Mononuclear cell (primary cell): ENCODE data around the gene ANKRD13B. TPM values are rescaled to one million over a fixed set of nuclear protein-coding genes. Genes with fewer than 3 reads are reported as not detected.

ENCODE experiments used
- H3K27me3 ChIP-seq: 2 replicates; pipeline ENCODE4 v1.6.0; 2011; ENCODE audit warnings: low read length, control low read depth; ENCODE audit not compliant: insufficient read depth
- H3K4me1 ChIP-seq: 2 replicates; pipeline ENCODE4 v1.5.1; 2011; ENCODE audit warnings: mild to moderate bottlenecking, low read length, control low read depth; ENCODE audit not compliant: insufficient read depth
- H3K4me3 ChIP-seq: 2 replicates; pipeline ENCODE4 v1.5.1; 2011; ENCODE audit warnings: mild to moderate bottlenecking, low read length, moderate library complexity
- H3K9me3 ChIP-seq: 2 replicates; pipeline ENCODE4 v1.5.1; 2011; ENCODE audit warnings: low read depth, mild to moderate bottlenecking, control low read depth, low read length
- total RNA-seq: library from RNA; depleted of rRNA; stranded (reverse); fragments of >200 nt; gene quantifications from one replicate; pipeline ENCODE4 v1.2.3, GENCODE V29; 2012

ANKRD13B gene
- total RNA-seq, 1 donor = 1.3 TPM

DNA sequence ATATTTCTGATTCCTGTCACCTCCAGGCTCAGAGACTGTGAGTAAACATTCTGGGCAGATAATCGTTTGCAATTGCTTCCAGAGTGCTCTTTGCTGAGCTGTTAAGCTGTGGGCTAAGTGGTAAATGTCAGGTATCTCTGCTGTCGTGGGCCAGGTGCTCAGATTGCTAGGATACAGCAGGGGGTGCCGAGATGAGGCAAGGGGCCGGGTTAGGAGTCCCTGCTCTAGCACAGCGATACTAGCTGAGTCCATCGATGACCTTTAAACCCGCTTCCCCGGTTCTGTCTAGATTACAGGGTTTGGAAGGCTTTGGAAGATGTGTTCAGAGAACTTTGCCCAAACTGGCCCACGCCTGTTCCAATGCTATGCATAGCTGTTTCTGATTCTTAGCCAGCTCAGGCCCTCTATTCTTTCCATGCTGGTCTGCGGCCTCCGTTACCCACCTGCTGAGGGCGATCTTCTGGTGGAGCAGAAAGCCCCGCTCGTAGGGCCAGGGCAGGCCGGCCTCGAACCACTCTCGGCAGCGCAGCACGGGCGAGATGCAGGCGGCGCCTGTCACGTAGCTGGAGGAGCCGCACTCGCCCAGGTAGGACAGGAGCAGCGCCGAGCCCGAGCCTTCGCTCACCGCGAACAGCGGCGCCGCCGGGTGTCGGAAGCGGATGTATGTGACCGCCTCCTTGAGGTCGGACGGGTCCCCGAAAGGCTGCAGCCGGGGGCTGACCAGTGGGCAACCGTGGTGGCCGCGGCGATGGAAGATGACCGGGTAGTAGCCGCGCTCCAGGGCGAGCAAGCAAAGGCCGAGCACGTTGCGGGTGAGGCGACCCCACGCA, 27.1 kb upstream of the ANKRD13B start:
- H3K4me3 ChIP-seq = peak overlapping the region; percentile 62
- peaks cover 68% of the 10 kb centered on the region for H3K4me1 ChIP-seq
- no peaks in the 10 kb centered on the region for H3K27me3 ChIP-seq
- no peaks in the 10 kb centered on the region for H3K9me3 ChIP-seq

DNA sequence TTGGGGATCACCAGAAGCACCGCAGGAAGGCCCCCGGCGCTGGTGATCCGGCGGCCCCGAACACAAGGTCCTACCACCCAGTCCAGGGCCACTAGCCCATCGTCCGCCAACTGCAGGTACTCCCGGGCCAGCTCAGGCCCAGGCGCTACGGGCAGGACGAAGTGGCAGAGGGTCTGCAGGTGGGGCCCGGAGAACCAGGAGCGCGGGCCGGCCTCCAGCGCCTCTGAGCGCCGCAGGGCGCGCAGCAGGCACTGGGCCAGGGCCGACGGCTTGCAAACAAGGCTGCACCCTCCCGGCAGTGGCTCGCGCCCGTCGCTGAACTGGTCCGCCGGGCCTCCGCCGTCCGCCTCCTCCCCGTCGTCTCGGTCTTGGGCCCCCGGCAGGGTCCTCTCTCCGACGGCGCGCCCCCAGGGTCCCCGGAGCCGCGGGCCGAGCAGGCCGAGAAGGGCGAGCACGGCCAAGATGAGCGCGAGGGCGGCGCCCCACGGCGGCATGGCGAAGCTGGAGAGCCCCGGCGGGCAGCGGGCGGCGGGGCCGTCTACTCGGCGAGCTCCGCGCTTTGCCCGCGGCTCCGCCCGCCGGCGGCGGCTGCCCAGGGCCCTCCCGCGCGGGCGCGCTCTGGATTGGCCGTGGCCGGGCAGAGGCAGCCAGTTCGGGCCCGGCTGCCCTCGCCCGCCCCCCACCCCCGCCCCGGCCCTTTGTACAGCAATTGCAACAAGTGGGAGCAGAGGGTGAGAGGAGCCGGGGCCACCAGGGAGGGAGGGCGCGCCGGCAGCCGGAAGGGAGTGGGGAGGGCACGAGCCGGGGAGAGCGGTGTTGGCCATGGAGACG, 26.2 kb upstream of the ANKRD13B start, which contains the start of gene ABHD15:
Gene ABHD15 (minus strand): TSS at position 565 of the 831 bp plus-strand sequence. CDS start 71 bp downstream, at position 494.
- Histone ChIP-seq H3K27me3 (no peaks in the 10 kb centered on the region), H3K4me1 (peaks cover 60% of the 10 kb centered on the region), H3K4me3 (peak within 1 kb of the TSS; percentile 62), H3K9me3 (no peaks in the 10 kb centered on the region)

DNA sequence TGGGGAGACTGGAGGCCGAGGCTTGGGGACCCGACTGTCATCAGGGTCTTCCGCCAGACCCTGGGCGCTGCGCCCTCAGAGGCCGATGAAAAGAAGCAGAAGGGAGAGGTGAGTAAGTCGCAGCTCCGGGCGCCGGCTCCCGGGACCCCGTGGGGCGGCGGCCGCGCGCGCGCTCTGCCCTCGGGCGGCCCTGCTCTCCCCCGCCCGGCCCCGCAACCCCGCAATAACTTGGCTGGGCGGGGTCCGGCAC, 25.7 kb upstream of the ANKRD13B start:
- Histone ChIP-seq H3K4me3 (peak overlapping the region; percentile 62), H3K9me3 (no peaks in the 10 kb centered on the region), H3K4me1 (peaks cover 55% of the 10 kb centered on the region)

DNA sequence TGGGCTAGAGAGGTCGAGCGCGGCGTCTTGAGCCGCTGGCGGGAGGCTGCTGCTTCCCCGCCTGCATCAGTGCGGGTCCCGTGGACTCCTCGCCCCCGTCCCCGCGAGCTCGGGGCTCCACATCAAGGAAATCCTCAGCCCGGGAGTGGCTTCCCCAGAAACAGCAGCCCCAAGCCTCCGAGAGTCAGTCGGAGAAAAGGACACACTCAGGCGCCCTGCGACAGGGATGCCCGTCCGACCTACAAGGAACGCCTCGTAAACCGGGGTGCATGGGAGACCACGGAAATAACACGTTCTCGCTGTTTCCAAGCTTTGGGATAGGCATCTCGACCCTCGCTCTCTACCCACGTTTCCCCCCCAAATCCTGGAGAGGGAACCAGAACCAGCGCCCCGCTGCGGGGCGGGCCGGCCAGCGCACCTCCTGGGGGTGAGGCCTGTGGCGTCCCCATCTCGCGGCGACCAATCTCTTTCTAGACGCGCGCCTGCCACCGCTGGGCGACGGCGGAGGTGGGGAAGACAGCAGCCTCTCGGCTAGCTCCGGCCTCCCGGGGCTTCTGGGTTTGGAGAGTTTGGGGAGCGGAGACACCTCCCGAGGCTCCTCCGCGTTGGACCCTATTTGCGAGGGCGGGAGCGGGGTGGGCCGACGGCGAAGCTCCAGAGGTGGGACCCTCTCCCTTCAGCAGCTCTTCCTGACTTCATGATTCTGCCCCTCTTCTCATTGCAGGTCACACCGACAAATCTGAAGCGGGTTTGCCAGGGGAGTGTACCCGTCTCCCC, 25.2 kb upstream of the ANKRD13B start:
- Histone ChIP-seq H3K27me3 (no peaks in the 10 kb centered on the region), H3K9me3 (no peaks in the 10 kb centered on the region), H3K4me3 (peak overlapping the region; percentile 62), H3K4me1 (peaks cover 51% of the 10 kb centered on the region)

More for the DNA sequence above, 25.7 kb upstream of the ANKRD13B start:
- no peaks in the 10 kb centered on the region for H3K27me3 ChIP-seq

DNA sequence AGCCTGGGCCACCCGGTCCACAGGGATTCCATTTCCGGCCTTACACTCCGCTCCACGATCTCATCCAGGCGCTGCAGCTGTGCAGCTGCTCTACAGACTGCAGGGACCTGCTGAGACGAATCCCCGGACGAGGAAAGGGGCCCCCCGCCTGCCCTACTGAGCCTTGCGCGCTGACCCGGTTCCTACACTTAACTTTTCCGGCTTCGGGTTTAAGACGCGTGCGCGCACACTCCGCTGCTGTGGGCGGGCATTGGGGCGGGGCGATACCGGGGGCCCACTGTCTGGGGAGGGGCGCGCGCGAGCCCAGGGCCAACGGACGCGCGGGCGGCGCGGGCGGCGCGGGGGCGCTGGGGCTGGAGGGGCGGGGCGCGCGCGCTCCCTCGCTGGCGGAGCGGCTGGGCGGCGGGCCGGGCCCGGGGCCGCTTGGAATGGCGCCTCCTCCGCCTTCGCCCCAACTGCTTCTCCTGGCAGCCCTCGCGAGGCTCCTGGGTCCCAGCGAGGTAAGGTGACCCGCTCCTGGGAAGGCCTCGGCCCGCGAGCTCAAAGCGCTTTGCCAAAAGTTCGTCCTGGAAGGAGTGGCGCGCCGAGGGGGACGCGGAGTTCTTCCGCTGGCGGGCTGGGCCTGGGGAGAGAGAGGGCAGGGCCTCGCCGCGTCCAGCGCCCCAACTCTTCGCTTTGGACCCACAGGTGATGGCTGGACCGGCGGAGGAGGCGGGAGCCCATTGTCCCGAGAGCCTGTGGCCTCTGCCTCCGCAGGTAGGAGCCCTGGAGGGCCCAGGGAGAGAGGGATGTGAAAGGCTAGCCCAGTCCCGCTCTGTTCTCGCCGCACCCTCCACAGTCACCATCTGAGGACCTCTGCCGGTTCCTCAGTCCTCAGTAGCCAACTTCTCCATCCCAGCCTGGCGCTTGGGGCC, 24.3 kb upstream of the ANKRD13B start, which contains the start of gene TP53I13:
Gene TP53I13 (plus strand): TSS at position 371 of the 914 bp plus-strand sequence. CDS start 58 bp downstream, at position 429.
- Histone ChIP-seq H3K4me3 (peak within 1 kb of the TSS; percentile 62), H3K4me1 (peaks cover 51% of the 10 kb centered on the region), H3K27me3 (no peaks in the 10 kb centered on the region), H3K9me3 (no peaks in the 10 kb centered on the region)

DNA sequence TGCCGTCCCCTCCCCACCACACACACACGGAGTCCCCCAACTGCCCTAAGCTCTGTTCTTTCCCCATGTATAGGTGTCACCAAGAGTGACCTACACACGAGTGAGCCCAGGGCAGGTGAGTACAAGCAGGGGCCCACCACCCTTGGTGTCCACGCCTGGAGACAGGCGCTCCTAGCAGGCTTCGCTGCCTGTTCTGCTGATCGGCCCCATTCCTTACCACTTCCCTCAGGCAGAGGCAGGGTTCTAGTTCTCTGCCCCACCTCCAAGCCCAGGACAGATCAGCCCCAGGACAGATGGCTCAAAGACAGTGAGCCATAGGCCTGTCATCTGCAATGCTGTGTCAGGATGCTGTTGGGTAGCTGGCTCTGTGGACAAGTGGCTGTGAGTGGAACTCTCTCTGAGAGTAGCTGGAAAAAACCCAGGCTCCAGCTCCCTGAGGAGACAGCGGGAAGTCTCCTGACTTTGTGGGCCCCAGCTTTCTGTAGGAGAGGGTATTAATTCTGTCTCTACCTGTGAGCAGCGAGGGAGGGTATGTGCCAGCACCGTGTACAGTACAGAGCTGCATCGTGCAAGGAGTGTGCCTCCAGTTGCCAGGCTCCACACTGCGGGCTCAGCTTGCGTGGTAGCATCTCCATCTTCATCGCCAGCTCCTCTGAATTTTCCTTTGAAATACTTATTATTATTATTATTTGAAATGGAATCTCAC, 23.5 kb upstream of the ANKRD13B start:
- Histone ChIP-seq H3K4me1 (peaks cover 43% of the 10 kb centered on the region), H3K4me3 (peak overlapping the region; percentile 62), H3K27me3 (no peaks in the 10 kb centered on the region), H3K9me3 (no peaks in the 10 kb centered on the region)

DNA sequence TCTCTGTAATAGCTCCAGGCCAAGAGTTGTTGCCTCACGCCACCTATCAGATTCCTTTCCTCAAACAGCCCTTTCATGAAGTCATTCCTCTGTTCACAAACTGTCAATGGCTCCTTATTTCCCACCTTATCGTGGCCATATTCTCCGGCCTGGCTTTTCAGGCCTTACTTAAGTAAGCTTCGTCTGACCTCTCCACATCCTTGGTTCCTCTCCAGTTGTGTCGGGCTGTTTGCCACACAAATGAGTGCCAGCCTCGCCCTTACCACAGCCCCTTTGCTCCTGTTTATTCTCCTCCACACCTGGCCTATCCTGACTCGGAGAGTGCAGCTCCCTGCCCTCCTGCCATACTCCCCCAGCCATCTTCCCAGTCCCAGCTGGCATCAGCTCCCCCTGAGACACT, 22.4 kb upstream of the ANKRD13B start:
- H3K27me3 ChIP-seq = no peaks in the 10 kb centered on the region

DNA sequence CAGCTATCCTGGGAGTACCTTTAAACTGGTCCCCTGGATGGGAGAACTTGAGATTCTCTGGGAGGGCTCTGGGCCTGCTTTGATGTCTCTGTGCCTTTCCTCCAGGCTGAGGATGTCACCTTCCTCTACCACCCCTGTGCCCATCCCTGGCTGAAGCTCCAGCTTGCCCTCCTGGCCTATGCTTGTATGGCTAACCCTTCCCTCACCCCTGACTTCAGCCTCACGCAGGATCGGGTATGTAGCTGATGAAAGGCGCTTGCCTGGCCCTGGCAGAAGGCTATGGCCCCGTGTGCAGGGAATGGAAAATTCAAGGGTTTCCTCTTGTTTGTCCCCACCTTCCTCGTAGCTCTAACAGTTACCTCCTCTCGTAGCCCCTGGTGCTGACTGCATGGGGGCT, 21.4 kb upstream of the ANKRD13B start:
- Histone ChIP-seq H3K27me3 (no peaks in the 10 kb centered on the region), H3K4me3 (no peak overlapping the region), H3K9me3 (no peaks in the 10 kb centered on the region), H3K4me1 (peaks cover 24% of the 10 kb centered on the region)

More for the DNA sequence above, 22.4 kb upstream of the ANKRD13B start:
- Histone ChIP-seq H3K4me3 (no peak overlapping the region), H3K4me1 (peaks cover 32% of the 10 kb centered on the region), H3K9me3 (no peaks in the 10 kb centered on the region)

DNA sequence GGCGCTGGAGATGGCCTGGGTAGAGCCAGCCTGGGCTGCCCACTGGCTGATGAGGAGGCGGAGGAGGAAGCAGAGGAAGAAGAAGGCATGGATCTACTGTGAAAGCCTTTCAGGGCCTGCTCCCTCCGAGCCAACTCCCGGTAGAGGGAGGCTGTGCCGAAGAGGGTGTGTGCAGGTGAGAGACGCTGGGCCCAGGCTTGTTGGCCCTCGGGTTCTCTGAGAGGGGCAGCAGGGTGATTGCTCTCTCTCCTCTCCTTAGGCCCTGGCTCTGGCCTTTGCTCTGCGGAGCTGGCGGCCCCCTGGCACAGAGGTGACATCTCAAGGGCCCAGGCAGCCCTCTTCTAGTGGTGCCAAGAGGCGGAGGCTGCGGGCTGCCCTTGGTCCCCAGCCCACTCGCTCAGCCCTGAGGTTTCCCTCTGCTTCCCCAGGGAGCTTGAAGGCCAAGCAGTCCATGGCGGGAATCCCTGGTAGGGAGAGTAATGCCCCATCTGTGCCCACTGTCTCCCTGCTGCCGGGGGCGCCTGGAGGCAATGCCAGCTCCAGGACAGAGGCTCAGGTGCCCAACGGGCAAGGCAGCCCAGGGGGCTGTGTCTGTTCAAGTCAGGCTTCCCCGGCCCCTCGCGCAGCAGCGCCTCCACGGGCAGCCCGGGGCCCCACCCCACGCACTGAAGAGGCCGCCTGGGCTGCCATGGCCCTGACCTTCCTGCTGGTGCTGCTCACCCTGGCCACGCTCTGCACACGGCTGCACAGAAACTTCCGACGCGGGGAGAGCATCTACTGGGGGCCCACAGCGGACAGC, 20.9 kb upstream of the ANKRD13B start:
- Histone ChIP-seq H3K4me3 (no peak overlapping the region), H3K4me1 (peaks cover 24% of the 10 kb centered on the region), H3K27me3 (no peaks in the 10 kb centered on the region), H3K9me3 (no peaks in the 10 kb centered on the region)

DNA sequence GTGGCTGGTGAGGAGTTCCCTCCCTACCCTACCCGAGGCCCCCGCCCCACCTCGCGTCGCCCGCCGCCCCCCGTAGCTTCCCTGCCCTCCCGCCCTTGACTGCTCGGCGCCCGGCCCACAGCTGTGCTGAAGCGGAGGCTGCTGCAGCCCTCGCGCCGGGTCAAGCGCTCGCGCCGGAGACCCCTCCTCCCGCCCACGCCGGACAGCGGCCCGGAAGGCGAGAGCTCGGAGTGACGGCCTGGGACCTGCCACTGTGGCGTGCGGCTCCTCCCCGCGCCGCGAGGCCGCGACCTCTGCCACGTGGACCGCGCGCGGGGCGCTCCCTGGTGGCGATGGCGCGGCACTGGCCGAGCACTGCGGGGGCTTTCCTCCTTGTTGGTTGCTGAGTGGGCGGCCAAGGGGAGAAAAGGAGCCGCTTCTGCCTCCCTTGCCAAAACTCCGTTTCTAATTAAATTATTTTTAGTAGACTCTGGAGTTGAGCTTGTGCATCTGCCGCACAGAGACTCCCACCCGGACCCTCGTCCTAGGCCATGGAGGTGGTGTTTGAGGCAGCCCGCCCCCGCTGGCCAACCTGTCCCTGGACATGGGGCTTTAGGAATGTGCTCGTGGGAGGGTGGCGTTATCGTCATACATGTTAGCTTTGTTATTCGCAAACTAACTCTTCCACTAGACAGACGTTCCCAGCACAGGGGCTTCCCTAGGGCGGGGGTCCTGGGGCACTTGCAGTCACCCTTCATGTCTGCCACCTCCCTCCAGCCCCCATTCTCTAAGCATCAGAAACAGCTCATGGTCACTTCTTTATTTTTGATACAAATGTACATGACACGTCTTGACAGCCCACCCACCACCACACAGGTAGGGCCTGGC, 20.0 kb upstream of the ANKRD13B start:
- H3K4me3 ChIP-seq = no peak overlapping the region
- peaks cover 20% of the 10 kb centered on the region for H3K4me1 ChIP-seq

DNA sequence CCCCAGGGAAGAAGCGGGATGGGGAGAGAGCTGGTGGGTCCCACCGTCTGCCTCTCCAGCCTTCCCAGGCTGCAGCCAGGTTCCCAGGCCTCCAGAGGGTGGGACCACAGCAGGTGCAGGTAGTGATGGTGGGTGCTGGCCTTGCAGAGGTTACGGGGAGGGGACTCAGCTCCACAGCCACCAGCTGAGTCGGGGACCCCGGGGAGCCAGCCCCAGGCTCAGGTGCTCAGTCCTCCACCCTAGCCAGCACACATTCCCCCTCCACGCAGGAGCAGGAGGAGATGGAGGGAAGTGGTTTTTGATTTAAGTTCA, 19.4 kb upstream of the ANKRD13B start:
- no peaks in the 10 kb centered on the region for H3K27me3 ChIP-seq
- no peaks in the 10 kb centered on the region for H3K9me3 ChIP-seq
- peaks cover 18% of the 10 kb centered on the region for H3K4me1 ChIP-seq
- no peak overlapping the region for H3K4me3 ChIP-seq

More for the DNA sequence above, 20.0 kb upstream of the ANKRD13B start:
- no peaks in the 10 kb centered on the region for H3K9me3 ChIP-seq
- H3K27me3 ChIP-seq = no peaks in the 10 kb centered on the region

DNA sequence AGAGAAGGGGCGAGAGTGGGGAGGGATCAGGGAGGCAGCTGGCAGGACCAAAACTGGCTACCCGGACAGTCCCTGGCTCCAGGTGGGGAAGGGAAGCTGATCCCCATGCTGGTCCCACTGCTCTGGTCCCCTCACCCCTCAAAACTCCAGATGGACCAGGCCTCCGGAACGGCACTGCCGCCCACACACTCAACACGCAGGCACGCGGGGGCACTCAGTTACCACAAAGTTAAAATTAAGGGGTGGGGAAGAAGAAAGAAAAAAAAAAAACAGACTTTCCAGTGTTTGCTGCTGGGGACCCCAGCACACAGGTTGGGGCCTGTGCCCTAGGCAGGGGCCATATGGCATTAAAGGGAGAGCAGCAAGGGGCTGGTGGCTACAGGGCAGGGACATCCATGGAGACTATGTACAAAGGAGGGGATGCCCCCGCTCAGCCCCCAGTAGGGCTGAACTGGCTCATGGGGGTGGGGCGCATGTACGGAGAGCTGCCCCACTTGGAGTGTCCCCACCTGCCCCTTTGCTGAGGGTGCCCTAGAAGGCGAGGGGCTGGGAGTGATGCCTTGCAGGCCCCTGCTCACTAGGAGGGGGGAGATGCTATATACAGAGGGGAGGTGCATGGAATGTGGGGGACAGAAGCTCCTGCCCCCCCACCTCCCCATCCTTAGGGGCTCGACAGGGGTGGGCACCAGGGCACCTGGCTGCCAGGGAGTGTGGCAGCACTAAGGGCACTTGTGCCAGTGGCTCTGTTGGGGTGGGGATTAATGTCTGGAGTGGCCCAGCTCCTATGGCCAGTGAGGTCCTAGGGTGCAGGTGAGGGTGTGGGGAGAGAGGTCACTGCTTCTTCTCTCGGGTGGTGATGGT, 18.8 kb upstream of the ANKRD13B start:
- peaks cover 14% of the 10 kb centered on the region for H3K4me1 ChIP-seq
- no peak overlapping the region for H3K4me3 ChIP-seq
- H3K9me3 ChIP-seq = no peaks in the 10 kb centered on the region
- H3K27me3 ChIP-seq = no peaks in the 10 kb centered on the region
